Measurements from ENCODE around the gene GBE1. TPM values are rescaled to one million over a fixed set of nuclear protein-coding genes. Genes with fewer than 3 reads are reported as not detected.

GBE1 gene
- total RNA-seq, 1 experiment from 2014 or later = 9.2 TPM

GRCh38 chr3:81732642-81733041 is 28.8 kb downstream of the GBE1 start (continued):
- no peak for TF ChIP-seq ZNF138 (CRISPR knock-in tag; conservative IDR thresholded peaks at IDR 0.05)

- DNase-seq (ENCODE audit: low spot score) = no peak
- Mint-ChIP-seq H3K9me3 (peaks cover 14% of the 10 kb centered on the region), H3K4me1 (peaks cover 6% of the 10 kb centered on the region), H3K4me3 (no peak overlapping the region), H3K36me3 (peaks cover 7% of the 10 kb centered on the region), H3K27me3 (ENCODE audit: low read depth) (no peaks in the 10 kb centered on the region), H3K27ac (no peak overlapping the region)
- no peak for TF ChIP-seq ZNF281 (CRISPR knock-in tag; IDR thresholded peaks at IDR 0.05)
- no peak for TF ChIP-seq GTF2I (CRISPR knock-in tag; conservative IDR thresholded peaks at IDR 0.05)
- no peak for TF ChIP-seq ATF1 (CRISPR knock-in tag; IDR thresholded peaks at IDR 0.05)
- TF ChIP-seq ZNF416 (CRISPR knock-in tag; IDR thresholded peaks at IDR 0.05) = no peak
- no peak for TF ChIP-seq NR1H2 (CRISPR knock-in tag; IDR thresholded peaks at IDR 0.05)
- no peak for TF ChIP-seq ERG (CRISPR knock-in tag; IDR thresholded peaks at IDR 0.05)
- TF ChIP-seq ZNF138 (CRISPR knock-in tag; conservative IDR thresholded peaks at IDR 0.05) = no peak
- no peak for TF ChIP-seq MXD4 (CRISPR knock-in tag; IDR thresholded peaks at IDR 0.05; ENCODE audit: borderline replicate concordance)
- TF ChIP-seq ETV6 (CRISPR knock-in tag; IDR thresholded peaks at IDR 0.05) = no peak
- no peak for TF ChIP-seq AFF4 (CRISPR knock-in tag; IDR thresholded peaks at IDR 0.05; ENCODE audit: borderline replicate concordance)
- no peak for TF ChIP-seq CREM (CRISPR knock-in tag; IDR thresholded peaks at IDR 0.05)
- TF ChIP-seq ATF2 (CRISPR knock-in tag; IDR thresholded peaks at IDR 0.05; ENCODE audit: borderline replicate concordance, low read depth) = no peak
- TF ChIP-seq NR2C2 (CRISPR knock-in tag; IDR thresholded peaks at IDR 0.05) = no peak
- TF ChIP-seq CTCF (IDR thresholded peaks at IDR 0.05) = no peak
- no peak for TF ChIP-seq FOXP1 (CRISPR knock-in tag; IDR thresholded peaks at IDR 0.05; ENCODE audit: borderline replicate concordance)
- TF ChIP-seq ZNF317 (CRISPR knock-in tag; IDR thresholded peaks at IDR 0.05; ENCODE audit: borderline replicate concordance, low read depth) = no peak
- no peak for ATAC-seq
- CTCF ChIA-PET = interaction anchor here (0.6 kb wide), 1 partner anchor 679 kb away, joined by 3 read pairs; no protein-coding TSS in a partner anchor
- POLR2A ChIA-PET = no interaction called here
These were observed 32.5 kb downstream of the GBE1 start for GRCh38 chr3:81728766-81729544.
